ENCODE data around the gene CD300LF. TPM values are rescaled to one million over a fixed set of nuclear protein-coding genes. Genes with fewer than 3 reads are reported as not detected.

Gene CD300LF
- total RNA-seq, 1 experiment from 2014 or later: not detected

GRCh38 chr17:74659889-74660288 lies 52.8 kb downstream of the CD300LF start:
- Histone ChIP-seq H3K79me2 (ENCODE audit: insufficient read depth, low read length) (no peaks in the 10 kb centered on the region), H4K20me1 (ENCODE audit: insufficient read depth) (no peaks in the 10 kb centered on the region), H3K36me3 (ENCODE audit: control insufficient read depth in 1 of 2, insufficient read depth in 2 of 2, low read length in 2 of 2) (no peaks in the 10 kb centered on the region), H3K4me3 (replicated peaks in 1 of 2; ENCODE audit: low read depth in 1 of 2, low read length in 2 of 2) (no peak overlapping the region), H3K4me2 (ENCODE audit: low read length) (no peak overlapping the region), H3K27me3 (ENCODE audit: insufficient read depth, low read length) (peaks cover 37% of the 10 kb centered on the region), H3K9ac (ENCODE audit: low read length) (no peak overlapping the region), H2AFZ (ENCODE audit: low read depth, low read length, poor library complexity, severe bottlenecking) (no peak overlapping the region), H3K4me1 (ENCODE audit: control insufficient read depth in 1 of 2, insufficient read depth in 2 of 2, low read length in 2 of 2) (no peaks in the 10 kb centered on the region), H3K27ac (ENCODE audit: low read depth, low read length) (no peak overlapping the region), H3K9me2 (ENCODE audit: insufficient read depth) (no peaks in the 10 kb centered on the region), H3K9me3 (ENCODE audit: control insufficient read depth in 1 of 2, insufficient read depth in 1 of 2, low read depth in 1 of 2, low read length in 2 of 2) (no peaks in the 10 kb centered on the region)
- BruUV-seq (replicated peaks): no TSS peak
- ChIA-PET RAD21 (ENCODE audit: low non-redundant PET in 1 of 2, low total read pairs in 2 of 2, uncharacterized antibody in 2 of 2, unreplicated experiment in 2 of 2) (no interaction called here), CTCF (interaction anchor here (0.8 to 6.9 kb wide), 2 partner anchors 9 to 77 kb away, joined by 5 to 253 read pairs; partner anchors contain the start of gene RAB37), POLR2A (no interaction called here)
- no peak for ATAC-seq
- TF ChIP-seq MAX (IDR thresholded peaks at IDR 0.05) (no peak), REST (IDR thresholded peaks at IDR 0.05; ENCODE audit: low read depth) (no peak), ELF1 (IDR thresholded peaks at IDR 0.05; ENCODE audit: borderline replicate concordance, low read depth) (no peak), TCF7L2 (IDR thresholded peaks at IDR 0.05; ENCODE audit: borderline replicate concordance, extremely low read depth, insufficient read depth, insufficient read length) (no peak), EZH2 (IDR thresholded peaks at IDR 0.05) (no peak), EGR1 (IDR thresholded peaks at IDR 0.05; ENCODE audit: low read depth) (no peak), SIN3A (IDR thresholded peaks at IDR 0.05; ENCODE audit: low read depth) (no peak), ZNF274 (IDR thresholded peaks at IDR 0.05; ENCODE audit: low read depth, low read length) (no peak), SP1 (IDR thresholded peaks at IDR 0.05; ENCODE audit: low read depth) (no peak), POLR2AphosphoS5 (IDR thresholded peaks at IDR 0.05; ENCODE audit: low read depth, low read length) (no peak), CBX3 (IDR thresholded peaks at IDR 0.05; ENCODE audit: low read depth) (no peak), ZFX (IDR thresholded peaks at IDR 0.05) (no peak), CEBPB (IDR thresholded peaks at IDR 0.05; ENCODE audit: low read depth) (no peak), JUND (IDR thresholded peaks at IDR 0.05) (no peak), YY1 (IDR thresholded peaks at IDR 0.05; ENCODE audit: extremely low read depth, insufficient replicate concordance, low read depth, low read length) (no peak), SRF (IDR thresholded peaks at IDR 0.05; ENCODE audit: low read depth) (no peak)
- TF ChIP-seq, protein P1, sequence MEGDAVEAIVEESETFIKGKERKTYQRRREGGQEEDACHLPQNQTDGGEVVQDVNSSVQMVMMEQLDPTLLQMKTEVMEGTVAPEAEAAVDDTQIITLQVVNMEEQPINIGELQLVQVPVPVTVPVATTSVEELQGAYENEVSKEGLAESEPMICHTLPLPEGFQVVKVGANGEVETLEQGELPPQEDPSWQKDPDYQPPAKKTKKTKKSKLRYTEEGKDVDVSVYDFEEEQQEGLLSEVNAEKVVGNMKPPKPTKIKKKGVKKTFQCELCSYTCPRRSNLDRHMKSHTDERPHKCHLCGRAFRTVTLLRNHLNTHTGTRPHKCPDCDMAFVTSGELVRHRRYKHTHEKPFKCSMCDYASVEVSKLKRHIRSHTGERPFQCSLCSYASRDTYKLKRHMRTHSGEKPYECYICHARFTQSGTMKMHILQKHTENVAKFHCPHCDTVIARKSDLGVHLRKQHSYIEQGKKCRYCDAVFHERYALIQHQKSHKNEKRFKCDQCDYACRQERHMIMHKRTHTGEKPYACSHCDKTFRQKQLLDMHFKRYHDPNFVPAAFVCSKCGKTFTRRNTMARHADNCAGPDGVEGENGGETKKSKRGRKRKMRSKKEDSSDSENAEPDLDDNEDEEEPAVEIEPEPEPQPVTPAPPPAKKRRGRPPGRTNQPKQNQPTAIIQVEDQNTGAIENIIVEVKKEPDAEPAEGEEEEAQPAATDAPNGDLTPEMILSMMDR (IDR thresholded peaks at IDR 0.05 in 2 of 3, conservative IDR thresholded peaks at IDR 0.05 in 1 of 3; ENCODE audit: borderline replicate concordance in 1 of 3, insufficient read depth in 1 of 3, low read depth in 2 of 3, low read length in 2 of 3): no peak
- intact Hi-C loops (cut with micrococcal nuclease): no loop called here
- no peak for DNase-seq (ENCODE audit: low read depth, low spot score)
